Right renal cortex interstitium (tissue), 3 donors: ENCODE data around the gene ZNF148. TPM values are rescaled to one million over a fixed set of nuclear protein-coding genes. Genes with fewer than 3 reads are reported as not detected.
"Not testable (repeated sequence)": the region's sequence is repeated elsewhere in the genome, so short reads cannot be mapped to it uniquely, and the experiment has no call there.

Experiments
- DNase-seq, 3 donors: peaks; one replicate each; pipeline ENCODE4 v3.0.0-alpha.2; 2013; ENCODE audit warnings: low read depth in 3 of 3, low spot score in 2 of 3
- polyA plus RNA-seq, 3 donors: library from polyadenylated mRNA; unstranded; fragments of 120-200 nt; gene quantifications; one replicate each; pipeline ENCODE4 v1.2.1, GENCODE V29; 2013; ENCODE audit not compliant: insufficient read length in 3 of 3

The ZNF148 gene
- polyA plus RNA-seq: 10 to 100 TPM; 48.4 to 56.4 (median 51.9) TPM

- peak; percentile 78 to 84 (median 83) for DNase-seq
Observed at GRCh38 chr3:125374996-125375941, at the start of gene ZNF148. TSS of gene ZNF148 (minus strand) at chr3:125375325. CDS start at chr3:125313640, 61,685 bp downstream.

- DNase-seq: no peak
Observed at GRCh38 chr3:125418306-125418705, 43.2 kb upstream of the ZNF148 start.

- no peak for DNase-seq
Observed at GRCh38 chr3:125416235-125416634, 41.1 kb upstream of the ZNF148 start.

- no peak for DNase-seq
Observed at GRCh38 chr3:125414669-125415068, 39.5 kb upstream of the ZNF148 start.

- no peak for DNase-seq
Observed at GRCh38 chr3:125410922-125411321, 35.8 kb upstream of the ZNF148 start.

GRCh38 chr3:125406070-125406469 lies 30.9 kb upstream of the ZNF148 start:
- DNase-seq: peak in 1 of 3 donors; percentile 23

- DNase-seq: not testable (repeated sequence)
Observed at GRCh38 chr3:125405515-125405914, 30.4 kb upstream of the ZNF148 start.

GRCh38 chr3:125403789-125404188 lies 28.7 kb upstream of the ZNF148 start:
- no peak for DNase-seq

GRCh38 chr3:125402639-125403038 lies 27.5 kb upstream of the ZNF148 start:
- no peak for DNase-seq

- no peak for DNase-seq
Observed at GRCh38 chr3:125401402-125401801, 26.3 kb upstream of the ZNF148 start.

- no peak for DNase-seq
Observed at GRCh38 chr3:125398952-125399351, 23.8 kb upstream of the ZNF148 start.

- DNase-seq: no peak
Observed at GRCh38 chr3:125395091-125395490, 20.0 kb upstream of the ZNF148 start.

- DNase-seq: no peak
Observed at GRCh38 chr3:125394406-125394805, 19.3 kb upstream of the ZNF148 start.

GRCh38 chr3:125389282-125389681 lies 14.2 kb upstream of the ZNF148 start:
- DNase-seq: no peak

GRCh38 chr3:125388369-125388768 lies 13.2 kb upstream of the ZNF148 start:
- not testable (repeated sequence) for DNase-seq

- no peak for DNase-seq
Observed at GRCh38 chr3:125386811-125387210, 11.7 kb upstream of the ZNF148 start.

GRCh38 chr3:125383744-125384143 lies 8.6 kb upstream of the ZNF148 start:
- DNase-seq: no peak

GRCh38 chr3:125382298-125382697 lies 7.2 kb upstream of the ZNF148 start:
- no peak for DNase-seq

- no peak for DNase-seq
Observed at GRCh38 chr3:125381743-125382142, 6.6 kb upstream of the ZNF148 start.

- no peak for DNase-seq
Observed at GRCh38 chr3:125381314-125381713, 6.2 kb upstream of the ZNF148 start.

GRCh38 chr3:125379483-125379882 lies 4.4 kb upstream of the ZNF148 start:
- DNase-seq: no peak

GRCh38 chr3:125378762-125379161 lies 3.6 kb upstream of the ZNF148 start:
- no peak for DNase-seq
